SK-N-SH treated with all-trans-retinoic acid at 6 μM for 48 hours (cell line): ENCODE data around the gene ZNF418.

ENCODE experiments used
- ARNTL ChIP-seq: fragments of 450-650 bp; formaldehyde crosslinking; IDR thresholded peaks from 2 replicates; pipeline ENCODE4 v1.5.0; 2020; ENCODE audit warnings: low read depth, mild to moderate bottlenecking, moderate library complexity, borderline replicate concordance
- ESRRG ChIP-seq: fragments of 250-450 bp; sonication (Bioruptor Pico); IDR thresholded peaks from 2 replicates; pipeline ENCODE4 v1.6.1; 2021; ENCODE audit warnings: mild to moderate bottlenecking
- ISL1 ChIP-seq: fragments of 250-450 bp; sonication (Bioruptor Pico); IDR thresholded peaks from 2 replicates; pipeline ENCODE4 v2.1.2; 2022; ENCODE audit warnings: mild to moderate bottlenecking, moderate library complexity
- OSR1 ChIP-seq: fragments of 250-450 bp; sonication (Bioruptor Pico); IDR thresholded peaks from 2 replicates; pipeline ENCODE4 v1.8.0; 2022; ENCODE audit warnings: moderate library complexity, mild to moderate bottlenecking, inconsistent platforms
- SNAI2 ChIP-seq: fragments of 250-450 bp; sonication (Bioruptor Pico); IDR thresholded peaks from 2 replicates; pipeline ENCODE4 v1.5.0; 2020; ENCODE audit warnings: mild to moderate bottlenecking, moderate library complexity
- TCF4 ChIP-seq: fragments of 250-450 bp; sonication (Bioruptor Pico); IDR thresholded peaks from 2 replicates; pipeline ENCODE4 v1.8.0; 2021; ENCODE audit warnings: mild to moderate bottlenecking, moderate library complexity, borderline replicate concordance
- TOX ChIP-seq: fragments of 250-450 bp; sonication (Bioruptor Pico); IDR thresholded peaks from 2 replicates; pipeline ENCODE4 v1.8.0; 2021; ENCODE audit warnings: mild to moderate bottlenecking, moderate library complexity, borderline replicate concordance
- ZFP3 ChIP-seq: fragments of 250-450 bp; sonication (Bioruptor Pico); IDR thresholded peaks from 2 replicates; pipeline ENCODE4 v1.5.0; 2020; ENCODE audit warnings: mild to moderate bottlenecking, moderate library complexity
- ZFP30 ChIP-seq: fragments of 450-650 bp; formaldehyde crosslinking; IDR thresholded peaks from 2 replicates; pipeline ENCODE4 v1.5.0; 2022; ENCODE audit warnings: mild to moderate bottlenecking, moderate library complexity
- TF ChIP-seq, protein P1 (sequence below): fragments of 250-450 bp; sonication (Bioruptor Pico); IDR thresholded peaks from 2 replicates; pipeline ENCODE4 v1.5.1; 2020; ENCODE audit warnings: low read depth, mild to moderate bottlenecking, moderate library complexity
- TF ChIP-seq, protein P2 (sequence below): fragments of 250-450 bp; sonication (Bioruptor Pico); IDR thresholded peaks from 2 replicates; pipeline ENCODE4 v1.8.0; 2021; ENCODE audit warnings: low read depth, mild to moderate bottlenecking, moderate library complexity, borderline replicate concordance
- TF ChIP-seq, protein P3 (sequence below): fragments of 250-450 bp; sonication (Bioruptor Pico); IDR thresholded peaks from 2 replicates; pipeline ENCODE4 v1.5.0; 2020; ENCODE audit warnings: mild to moderate bottlenecking, moderate library complexity

DNA sequence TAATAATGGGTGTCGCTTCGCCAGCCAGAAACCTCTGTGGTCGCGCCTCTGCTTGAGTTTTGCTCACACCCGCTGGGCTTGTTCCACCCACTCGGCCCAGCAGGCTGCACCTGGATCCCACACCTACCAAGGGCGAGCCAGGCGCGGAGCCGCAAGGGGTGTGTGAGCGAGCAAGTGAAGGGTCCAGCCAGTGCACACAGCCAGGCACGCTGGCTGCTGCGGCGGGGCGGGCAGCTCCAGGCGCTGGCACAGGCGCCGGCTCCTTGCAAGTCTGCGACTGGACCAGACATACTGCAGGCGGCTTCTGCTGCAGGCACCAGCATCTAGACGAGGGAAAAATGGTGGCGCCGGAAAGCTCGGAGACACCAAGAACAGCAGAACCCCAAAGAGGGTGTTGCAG, 14.1 kb upstream of the ZNF418 start:
- TF ChIP-seq, protein P1, sequence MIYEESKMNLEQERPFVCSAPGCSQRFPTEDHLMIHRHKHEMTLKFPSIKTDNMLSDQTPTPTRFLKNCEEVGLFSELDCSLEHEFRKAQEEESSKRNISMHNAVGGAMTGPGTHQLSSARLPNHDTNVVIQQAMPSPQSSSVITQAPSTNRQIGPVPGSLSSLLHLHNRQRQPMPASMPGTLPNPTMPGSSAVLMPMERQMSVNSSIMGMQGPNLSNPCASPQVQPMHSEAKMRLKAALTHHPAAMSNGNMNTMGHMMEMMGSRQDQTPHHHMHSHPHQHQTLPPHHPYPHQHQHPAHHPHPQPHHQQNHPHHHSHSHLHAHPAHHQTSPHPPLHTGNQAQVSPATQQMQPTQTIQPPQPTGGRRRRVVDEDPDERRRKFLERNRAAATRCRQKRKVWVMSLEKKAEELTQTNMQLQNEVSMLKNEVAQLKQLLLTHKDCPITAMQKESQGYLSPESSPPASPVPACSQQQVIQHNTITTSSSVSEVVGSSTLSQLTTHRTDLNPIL (CRISPR knock-in tag), result no peak
- TF ChIP-seq, protein P2, sequence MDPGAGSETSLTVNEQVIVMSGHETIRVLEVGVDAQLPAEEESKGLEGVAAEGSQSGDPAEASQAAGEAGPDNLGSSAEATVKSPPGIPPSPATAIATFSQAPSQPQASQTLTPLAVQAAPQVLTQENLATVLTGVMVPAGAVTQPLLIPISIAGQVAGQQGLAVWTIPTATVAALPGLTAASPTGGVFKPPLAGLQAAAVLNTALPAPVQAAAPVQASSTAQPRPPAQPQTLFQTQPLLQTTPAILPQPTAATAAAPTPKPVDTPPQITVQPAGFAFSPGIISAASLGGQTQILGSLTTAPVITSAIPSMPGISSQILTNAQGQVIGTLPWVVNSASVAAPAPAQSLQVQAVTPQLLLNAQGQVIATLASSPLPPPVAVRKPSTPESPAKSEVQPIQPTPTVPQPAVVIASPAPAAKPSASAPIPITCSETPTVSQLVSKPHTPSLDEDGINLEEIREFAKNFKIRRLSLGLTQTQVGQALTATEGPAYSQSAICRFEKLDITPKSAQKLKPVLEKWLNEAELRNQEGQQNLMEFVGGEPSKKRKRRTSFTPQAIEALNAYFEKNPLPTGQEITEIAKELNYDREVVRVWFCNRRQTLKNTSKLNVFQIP, result no peak
- TF ChIP-seq ARNTL (CRISPR knock-in tag) (no peak), ZFP30 (CRISPR knock-in tag) (no peak), ISL1 (CRISPR knock-in tag) (no peak), TOX (CRISPR knock-in tag) (no peak), ZFP3 (CRISPR knock-in tag) (no peak), SNAI2 (no peak), ESRRG (CRISPR knock-in tag) (no peak), TCF4 (no peak), OSR1 (CRISPR knock-in tag) (no peak)
- TF ChIP-seq, protein P3, sequence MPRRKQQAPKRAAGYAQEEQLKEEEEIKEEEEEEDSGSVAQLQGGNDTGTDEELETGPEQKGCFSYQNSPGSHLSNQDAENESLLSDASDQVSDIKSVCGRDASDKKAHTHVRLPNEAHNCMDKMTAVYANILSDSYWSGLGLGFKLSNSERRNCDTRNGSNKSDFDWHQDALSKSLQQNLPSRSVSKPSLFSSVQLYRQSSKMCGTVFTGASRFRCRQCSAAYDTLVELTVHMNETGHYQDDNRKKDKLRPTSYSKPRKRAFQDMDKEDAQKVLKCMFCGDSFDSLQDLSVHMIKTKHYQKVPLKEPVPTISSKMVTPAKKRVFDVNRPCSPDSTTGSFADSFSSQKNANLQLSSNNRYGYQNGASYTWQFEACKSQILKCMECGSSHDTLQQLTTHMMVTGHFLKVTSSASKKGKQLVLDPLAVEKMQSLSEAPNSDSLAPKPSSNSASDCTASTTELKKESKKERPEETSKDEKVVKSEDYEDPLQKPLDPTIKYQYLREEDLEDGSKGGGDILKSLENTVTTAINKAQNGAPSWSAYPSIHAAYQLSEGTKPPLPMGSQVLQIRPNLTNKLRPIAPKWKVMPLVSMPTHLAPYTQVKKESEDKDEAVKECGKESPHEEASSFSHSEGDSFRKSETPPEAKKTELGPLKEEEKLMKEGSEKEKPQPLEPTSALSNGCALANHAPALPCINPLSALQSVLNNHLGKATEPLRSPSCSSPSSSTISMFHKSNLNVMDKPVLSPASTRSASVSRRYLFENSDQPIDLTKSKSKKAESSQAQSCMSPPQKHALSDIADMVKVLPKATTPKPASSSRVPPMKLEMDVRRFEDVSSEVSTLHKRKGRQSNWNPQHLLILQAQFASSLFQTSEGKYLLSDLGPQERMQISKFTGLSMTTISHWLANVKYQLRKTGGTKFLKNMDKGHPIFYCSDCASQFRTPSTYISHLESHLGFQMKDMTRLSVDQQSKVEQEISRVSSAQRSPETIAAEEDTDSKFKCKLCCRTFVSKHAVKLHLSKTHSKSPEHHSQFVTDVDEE, result no peak
